HepG2 (cell line): ENCODE results near the gene DNAAF3. TPM values are rescaled to one million over a fixed set of nuclear protein-coding genes. Genes with fewer than 3 reads are reported as not detected.

Source experiments
- AGO1 ChIP-seq: fragments of 200-400 bp; formaldehyde crosslinking; IDR thresholded peaks from 2 replicates; pipeline ENCODE4 v1.6.1; 2017; ENCODE audit warnings: mild to moderate bottlenecking, low read depth, low read length, moderate library complexity; ENCODE audit not compliant: poor library complexity, severe bottlenecking
- ATF7-NPFF ChIP-seq: sonication (generic); formaldehyde crosslinking; IDR thresholded peaks from 2 replicates; pipeline ENCODE4 v1.8.1; 2023; ENCODE audit warnings: mild to moderate bottlenecking, low read depth, missing genetic modification reagents, moderate library complexity
- ELF1 ChIP-seq: sonication (generic); formaldehyde crosslinking; IDR thresholded peaks from 2 replicates; pipeline ENCODE4 v1.4.0; 2020; ENCODE audit warnings: missing genetic modification reagents
- MATR3 ChIP-seq: sonication (generic); formaldehyde crosslinking; IDR thresholded peaks from 2 replicates; pipeline ENCODE4 v1.4.0; 2020; ENCODE audit warnings: missing genetic modification reagents
- NR3C1 ChIP-seq: sonication (generic); formaldehyde crosslinking; IDR thresholded peaks from 2 replicates; pipeline ENCODE4 v1.4.0; 2020; ENCODE audit warnings: missing genetic modification reagents
- ZBED4 ChIP-seq: sonication (generic); formaldehyde crosslinking; IDR thresholded peaks from 2 replicates; pipeline ENCODE4 v1.4.0; 2020; ENCODE audit warnings: missing genetic modification reagents, borderline replicate concordance
- ZBTB20 ChIP-seq: sonication (generic); formaldehyde crosslinking; IDR thresholded peaks from 2 replicates; pipeline ENCODE4 v1.8.1; 2023; ENCODE audit warnings: missing genetic modification reagents, low read depth, mild to moderate bottlenecking, borderline replicate concordance
- ZBTB26 ChIP-seq: IDR thresholded peaks from 2 replicates; pipeline ENCODE4 v1.6.1; 2016; ENCODE audit warnings: missing compliant biosample characterization, missing genetic modification reagents, borderline replicate concordance
- ZEB1 ChIP-seq: IDR thresholded peaks from 2 replicates; pipeline ENCODE4 v1.6.1; 2012; ENCODE audit warnings: mild to moderate bottlenecking, low read depth, inconsistent platforms; ENCODE audit not compliant: insufficient replicate concordance
- ZFAT ChIP-seq: sonication (generic); formaldehyde crosslinking; conservative IDR thresholded peaks from 2 replicates; pipeline ENCODE4 v1.8.1; 2023; ENCODE audit warnings: missing genetic modification reagents, inconsistent platforms
- ZFP82 ChIP-seq: sonication (generic); formaldehyde crosslinking; IDR thresholded peaks from 2 replicates; pipeline ENCODE4 v1.5.1; 2020; ENCODE audit warnings: mild to moderate bottlenecking, missing genetic modification reagents, borderline replicate concordance
- ZFP90 ChIP-seq: sonication (generic); formaldehyde crosslinking; IDR thresholded peaks from 2 replicates; pipeline ENCODE4 v1.8.0; 2022; ENCODE audit warnings: missing genetic modification reagents, mild to moderate bottlenecking, inconsistent platforms, borderline replicate concordance
- ZMYM4 ChIP-seq: sonication (generic); formaldehyde crosslinking; IDR thresholded peaks from 2 replicates; pipeline ENCODE4 v1.8.1; 2023; ENCODE audit warnings: mild to moderate bottlenecking, missing genetic modification reagents
- ZNF18 ChIP-seq: sonication (generic); formaldehyde crosslinking; IDR thresholded peaks from 2 replicates; pipeline ENCODE4 v1.8.0; 2022; ENCODE audit warnings: mild to moderate bottlenecking, missing genetic modification reagents; ENCODE audit not compliant: insufficient replicate concordance
- ZNF225 ChIP-seq: sonication (generic); formaldehyde crosslinking; IDR thresholded peaks from 2 replicates; pipeline ENCODE4 v1.4.0; 2020; ENCODE audit warnings: mild to moderate bottlenecking, missing genetic modification reagents
- ZNF281 ChIP-seq: sonication (generic); formaldehyde crosslinking; IDR thresholded peaks from 2 replicates; pipeline ENCODE4 v1.4.0; 2020; ENCODE audit warnings: missing genetic modification reagents, borderline replicate concordance
- ZNF296 ChIP-seq: sonication (generic); formaldehyde crosslinking; conservative IDR thresholded peaks from 2 replicates; pipeline ENCODE4 v1.5.0; 2020; ENCODE audit warnings: mild to moderate bottlenecking, missing genetic modification reagents
- ZNF354B ChIP-seq: sonication (generic); formaldehyde crosslinking; IDR thresholded peaks from 2 replicates; pipeline ENCODE4 v1.8.0; 2022; ENCODE audit warnings: mild to moderate bottlenecking, missing genetic modification reagents
- ZNF549 ChIP-seq: sonication (generic); formaldehyde crosslinking; IDR thresholded peaks from 2 replicates; pipeline ENCODE4 v1.5.0; 2020; ENCODE audit warnings: missing genetic modification reagents
- ZNF598 ChIP-seq: sonication (generic); formaldehyde crosslinking; IDR thresholded peaks from 2 replicates; pipeline ENCODE4 v1.5.1; 2020; ENCODE audit warnings: mild to moderate bottlenecking, missing genetic modification reagents, borderline replicate concordance
- polyA plus RNA-seq, 8 experiments: library from polyadenylated mRNA; depleted of rRNA in 3 of 8; stranded (reverse) in 7 of 8; unstranded in 1 of 8; fragments of >200 nt; fragmentation: Illumina TruSeq in 4 of 8; extraction: Trizol in 4 of 8; gene quantifications; 2 replicates each; pipeline versions ENCODE4 v1.2.1 to v1.2.3, GENCODE V29; 2011 to 2016; ENCODE audit warnings: low read depth in 4 of 8, missing spikeins in 1 of 8, mixed read lengths in 1 of 8; ENCODE audit not compliant: insufficient read depth in 1 of 8
- total RNA-seq, 5 experiments: library from RNA; depleted of rRNA; stranded (reverse); fragments of >200 nt; fragmentation: Illumina TruSeq; extraction: Trizol; gene quantifications; 2 replicates each; pipeline ENCODE4 v1.2.3, GENCODE V29; 2016; ENCODE audit warnings: low read depth in 1 of 5

Gene DNAAF3
- total and polyA plus RNA-seq, 2 of the 13 experiments (the other 11 are each of a cell fraction or from before 2014, with no cell fraction given): 0.30 to 0.40 TPM

GRCh38 chr19:55165952-55166529 is 372 bp downstream of the DNAAF3 start (continued):
- no peak for TF ChIP-seq ZEB1
- TF ChIP-seq ZNF225 (CRISPR knock-in tag): no peak; the same call in 1 of the 2 replicates
- TF ChIP-seq AGO1: no peak
- 0 out of 2 replicates have a peak, but pooled peaks have one; percentile 38 for TF ChIP-seq ZFP90 (CRISPR knock-in tag)
- TF ChIP-seq ZNF598 (CRISPR knock-in tag): no peak; the same call in 1 of the 2 replicates
- TF ChIP-seq ZNF549 (CRISPR knock-in tag): no peak
- peak; percentile 62; the same call in 1 of the 2 replicates for TF ChIP-seq ELF1 (CRISPR knock-in tag)
- TF ChIP-seq ZMYM4 (CRISPR knock-in tag): no peak
- no peak for TF ChIP-seq ZNF18
- no peak for TF ChIP-seq ZNF281 (CRISPR knock-in tag)
- no peak for TF ChIP-seq MATR3 (CRISPR knock-in tag)
- no peak for TF ChIP-seq ATF7-NPFF
- no peak for TF ChIP-seq ZFP82
- TF ChIP-seq ZBTB26: no peak
- TF ChIP-seq NR3C1 (CRISPR knock-in tag): no peak
- TF ChIP-seq ZNF296: no peak
- TF ChIP-seq ZBED4 (CRISPR knock-in tag): no peak
- TF ChIP-seq ZBTB20 (CRISPR knock-in tag): no peak
- no peak for TF ChIP-seq ZNF354B
- no peak for TF ChIP-seq ZFAT (CRISPR knock-in tag)
